Neural crest cell (in vitro differentiated cells): Measurements from ENCODE around the gene IQCB1. TPM values are rescaled to one million over a fixed set of nuclear protein-coding genes. Genes with fewer than 3 reads are reported as not detected.
"Not testable (repeated sequence)": the region's sequence is repeated elsewhere in the genome, so short reads cannot be mapped to it uniquely, and the experiment has no call there.

Experiments used
- DNase-seq: peaks from one replicate; pipeline ENCODE4 v3.0.0; 2021; ENCODE audit warnings: low read depth, mixed read lengths, low spot score
- H3K27ac Mint-ChIP-seq: one replicate; pipeline ENCODE4 v1.8.0; 2021; ENCODE audit warnings: mild to moderate bottlenecking, mixed read lengths; ENCODE audit not compliant: unreplicated experiment
- H3K27me3 Mint-ChIP-seq: 2 replicates; pipeline ENCODE4 v1.8.0; 2021; ENCODE audit warnings: low read depth, mild to moderate bottlenecking, mixed read lengths
- H3K36me3 Mint-ChIP-seq: 2 replicates; pipeline ENCODE4 v1.8.0; 2021; ENCODE audit warnings: low read depth, mild to moderate bottlenecking, mixed read lengths
- H3K4me1 Mint-ChIP-seq: 2 replicates; pipeline ENCODE4 v1.8.0; 2021; ENCODE audit warnings: mixed read lengths
- H3K4me3 Mint-ChIP-seq: one replicate; pipeline ENCODE4 v1.8.0; 2021; ENCODE audit warnings: mild to moderate bottlenecking, mixed read lengths
- H3K9me3 Mint-ChIP-seq: 2 replicates; pipeline ENCODE4 v1.8.0; 2021; ENCODE audit warnings: mixed read lengths
- CTCF ChIP-seq: fragments of 200-600 bp; sonication (generic); conservative IDR thresholded peaks from 2 replicates; pipeline ENCODE4 v1.5.0; 2021; ENCODE audit warnings: antibody characterized with exemption, mild to moderate bottlenecking
- total RNA-seq: library from RNA; stranded (reverse); gene quantifications from 2 replicates; pipeline ENCODE4 v1.2.1, GENCODE V29; 2021

The IQCB1 gene
- total RNA-seq, 1 donor from 2014 or later = 47.2 TPM

- H3K9me3 Mint-ChIP-seq = no peaks in the 10 kb centered on the region
- no peak overlapping the region for H3K4me3 Mint-ChIP-seq
- H3K27ac Mint-ChIP-seq = no peak overlapping the region
- DNase-seq = no peak
- peaks cover 5% of the 10 kb centered on the region for H3K4me1 Mint-ChIP-seq
- H3K27me3 Mint-ChIP-seq = peaks cover 57% of the 10 kb centered on the region
- no peak for TF ChIP-seq CTCF
- H3K36me3 Mint-ChIP-seq = no peaks in the 10 kb centered on the region
These were observed 82.6 kb downstream of the IQCB1 start for GRCh38 chr3:121752261-121752660.

- no peak for DNase-seq
- Mint-ChIP-seq H3K27me3 (peaks cover 40% of the 10 kb centered on the region), H3K27ac (no peak overlapping the region), H3K4me3 (no peak overlapping the region), H3K36me3 (no peaks in the 10 kb centered on the region), H3K9me3 (no peaks in the 10 kb centered on the region), H3K4me1 (peaks cover 5% of the 10 kb centered on the region)
- no peak for TF ChIP-seq CTCF
These were observed 84.8 kb downstream of the IQCB1 start for GRCh38 chr3:121750087-121750415.

GRCh38 chr3:121749276-121750086 is 85.4 kb downstream of the IQCB1 start, which contains the start of gene GOLGB1:
TSS of gene GOLGB1 (minus strand) at chr3:121749741. CDS start at chr3:121730971, 18,770 bp downstream.
- DNase-seq = peak; percentile 77
- Mint-ChIP-seq H3K27me3 (peaks cover 34% of the 10 kb centered on the region), H3K27ac (no peak within 1 kb of the TSS), H3K4me1 (peaks cover 5% of the 10 kb centered on the region), H3K4me3 (no peak within 1 kb of the TSS), H3K36me3 (no peaks in the 10 kb centered on the region), H3K9me3 (no peaks in the 10 kb centered on the region)
- no peak for TF ChIP-seq CTCF

GRCh38 chr3:121748680-121749275 is 86.1 kb downstream of the IQCB1 start:
- Mint-ChIP-seq H3K27ac (no peak overlapping the region), H3K4me3 (no peak overlapping the region), H3K36me3 (no peaks in the 10 kb centered on the region), H3K9me3 (no peaks in the 10 kb centered on the region), H3K4me1 (peaks cover 5% of the 10 kb centered on the region), H3K27me3 (peaks cover 28% of the 10 kb centered on the region)
- DNase-seq = no peak
- TF ChIP-seq CTCF = no peak

GRCh38 chr3:121747976-121748375 is 86.9 kb downstream of the IQCB1 start:
- no peak for TF ChIP-seq CTCF
- H3K27me3 Mint-ChIP-seq = peaks cover 24% of the 10 kb centered on the region
- H3K36me3 Mint-ChIP-seq = peaks cover 2% of the 10 kb centered on the region
- peaks cover 5% of the 10 kb centered on the region for H3K4me1 Mint-ChIP-seq
- no peak for DNase-seq
- no peak overlapping the region for H3K27ac Mint-ChIP-seq
- H3K9me3 Mint-ChIP-seq = no peaks in the 10 kb centered on the region
- no peak overlapping the region for H3K4me3 Mint-ChIP-seq

GRCh38 chr3:121743106-121743505 is 91.8 kb downstream of the IQCB1 start:
- not testable (repeated sequence) for H3K4me3 Mint-ChIP-seq, H3K27ac Mint-ChIP-seq, H3K27me3 Mint-ChIP-seq, H3K4me1 Mint-ChIP-seq, H3K9me3 Mint-ChIP-seq, DNase-seq
- peaks cover 14% of the 10 kb centered on the region for H3K36me3 Mint-ChIP-seq
